ENCODE measurements around the gene UGGT2. TPM values are rescaled to one million over a fixed set of nuclear protein-coding genes. Genes with fewer than 3 reads are reported as not detected.
"Not testable (repeated sequence)": the region's sequence is repeated elsewhere in the genome, so short reads cannot be mapped to it uniquely, and the experiment has no call there.

The UGGT2 gene
- total RNA-seq, 4 donors from 2014 or later: 57.9 to 159 (median 71.5) TPM

- no peak overlapping the region for H3K27ac ChIP-seq
- H3K4me1 ChIP-seq: no peaks in the 10 kb centered on the region
- TF ChIP-seq POLR2A (IDR thresholded peaks at IDR 0.05) (no peak), CTCF (IDR thresholded peaks at IDR 0.05) (no peak)
- H3K4me3 ChIP-seq (replicated peaks in 1 of 3): no peak overlapping the region
- no peaks in the 10 kb centered on the region for H3K36me3 ChIP-seq
- H3K27me3 ChIP-seq: no peaks in the 10 kb centered on the region
- DNase-seq: no peak
- H3K9me3 ChIP-seq: no peaks in the 10 kb centered on the region
- intact Hi-C loops (cut with DNase I): no loop called here
These were observed 49.9 kb downstream of the UGGT2 start for GRCh38 chr13:96003304-96003703.

- no peaks in the 10 kb centered on the region for H3K4me1 ChIP-seq
- no peak overlapping the region for H3K4me3 ChIP-seq (replicated peaks in 1 of 3)
- intact Hi-C loops (cut with DNase I): no loop called here
- H3K36me3 ChIP-seq: no peaks in the 10 kb centered on the region
- no peaks in the 10 kb centered on the region for H3K9me3 ChIP-seq
- WGBS, 2 donors: 88 to 94% methylated on average over 4 of the region's 4 CpGs
- no peak for DNase-seq
- no peaks in the 10 kb centered on the region for H3K27me3 ChIP-seq
- H3K27ac ChIP-seq: no peak overlapping the region
- TF ChIP-seq CTCF (IDR thresholded peaks at IDR 0.05) (no peak), POLR2A (IDR thresholded peaks at IDR 0.05) (no peak)
These were observed 50.7 kb downstream of the UGGT2 start for GRCh38 chr13:96002322-96003131.

- Histone ChIP-seq H3K27me3 (no peaks in the 10 kb centered on the region), H3K27ac (no peak overlapping the region), H3K9me3 (no peaks in the 10 kb centered on the region), H3K4me3 (replicated peaks in 1 of 3) (no peak overlapping the region), H3K36me3 (no peaks in the 10 kb centered on the region), H3K4me1 (no peaks in the 10 kb centered on the region)
- TF ChIP-seq POLR2A (IDR thresholded peaks at IDR 0.05) (no peak), CTCF (IDR thresholded peaks at IDR 0.05) (no peak)
- DNase-seq: no peak
- intact Hi-C loops (cut with DNase I): no loop called here
These were observed 53.1 kb downstream of the UGGT2 start for GRCh38 chr13:96000069-96000468.

GRCh38 chr13:95987841-95988240 is 65.4 kb downstream of the UGGT2 start:
- Histone ChIP-seq H3K36me3 (no peaks in the 10 kb centered on the region), H3K4me1 (no peaks in the 10 kb centered on the region), H3K27me3 (no peaks in the 10 kb centered on the region), H3K9me3 (no peaks in the 10 kb centered on the region), H3K27ac (no peak overlapping the region), H3K4me3 (replicated peaks in 1 of 3) (no peak overlapping the region)
- TF ChIP-seq CTCF (IDR thresholded peaks at IDR 0.05): no peak
- TF ChIP-seq POLR2A (IDR thresholded peaks at IDR 0.05): no peak
- WGBS, 2 donors: 93 to 94% methylated on average over 5 of the region's 5 CpGs
- DNase-seq: no peak
- intact Hi-C loops (cut with DNase I): no loop called here

GRCh38 chr13:95982144-95982543 is 71.1 kb downstream of the UGGT2 start:
- WGBS, 2 donors: 82 to 83% methylated on average over 4 of the region's 4 CpGs
- H3K27me3 ChIP-seq: no peaks in the 10 kb centered on the region
- no peak overlapping the region for H3K4me3 ChIP-seq (replicated peaks in 1 of 3)
- no peaks in the 10 kb centered on the region for H3K4me1 ChIP-seq
- intact Hi-C loops (cut with DNase I): no loop called here
- DNase-seq: no peak
- TF ChIP-seq POLR2A (IDR thresholded peaks at IDR 0.05): no peak
- no peaks in the 10 kb centered on the region for H3K36me3 ChIP-seq
- no peaks in the 10 kb centered on the region for H3K9me3 ChIP-seq
- H3K27ac ChIP-seq: no peak overlapping the region

- H3K27ac ChIP-seq; H3K4me1 ChIP-seq; DNase-seq; H3K4me3 ChIP-seq (replicated peaks in 1 of 3); H3K27me3 ChIP-seq; H3K36me3 ChIP-seq; intact Hi-C loops (cut with DNase I); H3K9me3 ChIP-seq: not testable (repeated sequence)
- 93 to 97% methylated on average over 6 of the region's 6 CpGs for WGBS, 2 donors
These were observed 80.5 kb downstream of the UGGT2 start for GRCh38 chr13:95972651-95973050.

Measured in thyroid gland (tissue), 4 donors.